ENCODE results near the gene SYPL2. TPM values are rescaled to one million over a fixed set of nuclear protein-coding genes. Genes with fewer than 3 reads are reported as not detected.

The SYPL2 gene
- total RNA-seq, 2 experiments from 2014 or later = not detected

DNA sequence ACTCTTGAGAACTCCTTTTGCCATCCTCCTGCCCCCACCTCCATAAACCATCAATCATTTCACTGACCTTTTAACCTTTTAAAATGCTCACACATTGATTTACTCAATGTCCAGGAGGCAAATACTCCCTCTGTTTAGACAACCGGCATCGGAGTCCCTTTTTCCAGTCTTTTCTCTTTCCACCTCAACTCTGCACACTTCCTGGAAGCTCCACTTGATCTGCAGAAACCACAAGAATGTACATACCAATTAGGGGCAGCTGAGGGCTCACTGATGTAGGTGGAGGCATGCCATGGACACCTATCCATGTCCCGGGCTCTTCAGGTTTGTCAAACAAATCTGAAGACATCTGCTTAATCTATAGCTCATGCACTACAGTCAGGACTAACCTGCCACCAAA is 48.5 kb downstream of the SYPL2 start:
- no peak for DNase-seq
- no peak for ATAC-seq
- ChIA-PET POLR2A (interaction anchor here (1.5 kb wide), 1 partner anchor 18 kb away, joined by 5 read pairs; no protein-coding TSS in a partner anchor), CTCF (interaction anchor here (1.1 to 33.2 kb wide), 4 partner anchors 19 to 470 kb away, joined by 3 to 1507 read pairs (median 242); partner anchors contain the start of genes AHCYL1, ATXN7L2, CYB561D1 and GPR61)
- peaks cover 19% of the 10 kb centered on the region for H3K4me1 Mint-ChIP-seq (ENCODE audit: low read depth)
- no peak overlapping the region for H3K4me3 Mint-ChIP-seq
- H3K9me3 Mint-ChIP-seq (ENCODE audit: insufficient read depth) = no peaks in the 10 kb centered on the region
- H3K27me3 Mint-ChIP-seq (ENCODE audit: low read depth) = peaks cover 11% of the 10 kb centered on the region
- no peak overlapping the region for H3K27ac Mint-ChIP-seq
- no peaks in the 10 kb centered on the region for H3K36me3 Mint-ChIP-seq (ENCODE audit: low read depth)

DNA sequence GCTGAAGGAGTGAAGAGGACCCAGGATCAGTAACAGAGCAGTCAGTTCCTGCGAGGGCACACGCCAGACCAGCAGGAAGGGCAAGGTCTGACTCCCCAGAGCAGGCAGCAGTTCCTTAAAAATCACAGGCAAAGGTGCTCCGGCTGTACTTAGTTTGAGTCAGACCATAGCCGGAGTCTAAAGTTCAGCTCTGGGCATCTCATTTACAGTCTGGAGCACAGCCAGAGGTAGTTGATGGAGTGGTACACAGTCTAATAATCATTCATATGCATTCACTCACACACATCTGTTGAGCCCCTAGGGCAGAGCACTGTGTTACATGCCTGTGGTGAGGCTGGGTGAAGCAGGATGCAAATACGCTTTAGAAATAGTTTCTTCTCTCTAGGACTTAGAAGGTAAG is 50.5 kb downstream of the SYPL2 start:
- Mint-ChIP-seq H3K4me1 (ENCODE audit: low read depth) (peaks cover 6% of the 10 kb centered on the region), H3K27ac (no peak overlapping the region), H3K36me3 (ENCODE audit: low read depth) (no peaks in the 10 kb centered on the region), H3K4me3 (no peak overlapping the region), H3K9me3 (ENCODE audit: insufficient read depth) (no peaks in the 10 kb centered on the region), H3K27me3 (ENCODE audit: low read depth) (peaks cover 7% of the 10 kb centered on the region)
- POLR2A ChIA-PET = no interaction called here
- no peak for ATAC-seq
- DNase-seq = no peak
- CTCF ChIA-PET = interaction anchor here (25.7 to 33.2 kb wide), 2 partner anchors 17 to 23 kb away, joined by 480 to 1507 read pairs; partner anchors contain the start of genes ATXN7L2, CYB561D1 and GPR61

DNA sequence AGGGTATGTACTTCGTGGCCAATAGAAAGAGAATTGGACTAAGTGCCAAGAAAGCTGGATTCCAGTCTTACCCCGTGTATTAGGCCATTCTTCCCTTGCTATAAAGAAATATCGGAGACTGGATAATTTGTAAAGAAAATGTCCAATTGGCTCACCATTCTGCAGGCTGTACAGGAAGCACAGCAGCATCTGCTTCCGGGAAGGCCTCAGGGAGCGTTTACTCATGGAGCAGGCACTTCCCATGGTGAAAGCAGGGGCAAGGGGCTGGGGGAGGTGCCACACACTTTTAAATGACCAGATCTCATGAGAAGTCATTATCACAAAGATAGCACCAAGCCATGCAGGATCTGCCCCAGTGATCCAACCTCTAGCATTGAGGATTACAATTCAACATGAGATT is 51.0 kb downstream of the SYPL2 start:
- Mint-ChIP-seq H3K36me3 (ENCODE audit: low read depth) (no peaks in the 10 kb centered on the region), H3K9me3 (ENCODE audit: insufficient read depth) (no peaks in the 10 kb centered on the region), H3K4me1 (ENCODE audit: low read depth) (peaks cover 6% of the 10 kb centered on the region), H3K27me3 (ENCODE audit: low read depth) (peaks cover 7% of the 10 kb centered on the region), H3K4me3 (no peak overlapping the region), H3K27ac (no peak overlapping the region)
- ATAC-seq (no peak), DNase-seq (no peak)
- ChIA-PET POLR2A (no interaction called here), CTCF (interaction anchor here (1.8 to 33.2 kb wide), 3 partner anchors 8 to 23 kb away, joined by 6 to 1507 read pairs (median 480); partner anchors contain the start of genes AMIGO1, ATXN7L2, CYB561D1 and GPR61)

DNA sequence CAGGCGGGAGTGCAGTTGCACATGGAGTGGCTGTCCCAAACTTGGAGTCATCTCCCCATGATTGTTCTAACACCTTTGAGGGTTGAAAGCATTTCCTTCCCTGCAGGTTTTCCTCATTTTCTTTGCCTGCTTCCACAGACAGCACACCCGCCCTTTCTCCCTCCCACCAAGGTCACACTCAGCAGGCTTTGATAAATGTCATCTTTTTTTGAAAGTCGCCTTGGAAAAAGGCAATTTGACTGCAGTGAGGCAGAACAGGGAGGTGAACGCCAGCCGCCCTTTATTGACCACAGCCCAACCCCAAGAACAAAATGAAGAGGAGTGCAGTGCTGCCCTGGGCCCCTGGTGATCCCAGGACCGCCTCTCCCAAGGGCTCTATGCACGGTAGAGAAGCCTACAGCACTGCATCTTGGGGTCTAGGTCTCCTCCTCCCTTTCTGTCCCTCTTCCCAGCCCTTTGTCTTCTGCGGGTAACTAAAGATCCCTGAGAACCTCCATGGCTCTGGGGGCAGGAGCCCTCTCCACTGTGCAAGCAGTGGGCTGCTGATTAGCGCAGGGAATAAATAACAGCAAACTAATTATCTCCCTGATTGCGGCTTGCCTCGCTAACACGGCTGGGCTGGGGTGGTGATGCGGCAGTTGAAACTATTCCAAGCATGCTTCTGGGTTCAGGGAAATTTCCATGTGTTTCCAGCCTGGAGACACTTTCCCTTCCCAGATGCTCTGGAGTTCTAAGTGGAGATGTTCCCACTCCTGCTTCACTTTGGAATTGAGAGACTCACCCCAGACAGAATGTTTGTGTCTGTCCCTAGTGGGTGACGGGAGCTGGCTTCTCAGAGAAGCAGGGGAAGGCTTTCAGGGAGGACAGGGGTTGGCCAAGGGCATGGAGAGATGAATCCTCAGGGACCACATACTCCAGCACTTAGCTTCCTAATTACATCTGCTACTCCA is 54.9 kb downstream of the SYPL2 start:
- Mint-ChIP-seq H3K9me3 (ENCODE audit: insufficient read depth) (no peaks in the 10 kb centered on the region), H3K4me1 (ENCODE audit: low read depth) (peaks cover 6% of the 10 kb centered on the region), H3K27me3 (ENCODE audit: low read depth) (peaks cover 7% of the 10 kb centered on the region), H3K4me3 (no peak overlapping the region), H3K27ac (no peak overlapping the region), H3K36me3 (ENCODE audit: low read depth) (no peaks in the 10 kb centered on the region)
- DNase-seq (no peak), ATAC-seq (no peak)
- ChIA-PET POLR2A (interaction anchor here (0.5 kb wide), 1 partner anchor 29 kb away, joined by 3 read pairs; no protein-coding TSS in a partner anchor), CTCF (interaction anchor here (1.0 to 33.2 kb wide), 4 partner anchors 10 to 27 kb away, joined by 4 to 1507 read pairs (median 994); partner anchors contain the start of genes AMIGO1, ATXN7L2, CYB561D1 and GPR61)

DNA sequence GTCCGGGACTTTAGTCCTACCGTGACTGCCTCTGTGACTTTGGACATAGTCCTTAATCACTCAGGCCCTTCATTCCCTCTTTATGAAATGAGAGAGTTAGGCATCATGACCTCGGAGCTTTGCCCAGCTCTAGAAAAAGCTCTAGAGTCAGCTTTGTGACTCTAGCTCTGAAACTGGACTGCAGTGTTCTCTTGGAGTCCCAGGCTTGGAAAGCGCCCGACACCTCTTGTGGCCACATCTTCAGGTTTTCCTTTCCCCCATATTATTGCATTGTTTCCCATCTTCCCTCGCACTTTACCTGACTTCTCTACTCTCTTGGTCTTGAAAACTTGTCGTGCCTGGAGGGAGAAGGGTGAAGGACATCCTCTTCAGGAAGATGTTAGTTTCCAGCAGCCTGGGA is 55.7 kb downstream of the SYPL2 start:
- POLR2A ChIA-PET = no interaction called here
- CTCF ChIA-PET = interaction anchor here (1.0 to 26.3 kb wide), 2 partner anchors 10 to 18 kb away, joined by 4 to 1507 read pairs; partner anchors contain the start of genes AMIGO1 and CYB561D1
- no peaks in the 10 kb centered on the region for H3K9me3 Mint-ChIP-seq (ENCODE audit: insufficient read depth)
- H3K4me1 Mint-ChIP-seq (ENCODE audit: low read depth) = peaks cover 6% of the 10 kb centered on the region
- ATAC-seq (no peak), DNase-seq (no peak)
- H3K27ac Mint-ChIP-seq = no peak overlapping the region
- H3K27me3 Mint-ChIP-seq (ENCODE audit: low read depth) = peaks cover 7% of the 10 kb centered on the region
- no peak overlapping the region for H3K4me3 Mint-ChIP-seq
- H3K36me3 Mint-ChIP-seq (ENCODE audit: low read depth) = no peaks in the 10 kb centered on the region

DNA sequence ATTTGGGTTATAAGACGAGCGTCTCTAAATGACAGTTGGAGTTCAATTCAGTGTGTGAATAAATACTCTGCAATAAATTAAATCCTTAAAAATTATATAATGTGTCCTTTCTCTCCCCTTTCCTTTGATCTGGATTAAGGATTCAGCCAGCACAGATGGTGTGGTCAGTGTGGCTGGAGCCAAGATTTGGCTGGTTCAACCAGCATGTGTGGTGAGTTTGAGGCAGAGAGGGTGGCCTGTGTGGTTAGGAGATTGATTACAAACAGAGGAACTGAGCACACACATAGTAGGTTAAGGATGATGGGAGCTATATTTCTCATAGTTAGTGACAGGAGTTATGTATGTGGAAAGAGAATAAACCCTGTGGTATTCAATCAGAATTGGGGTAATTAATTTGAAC is 57.4 kb downstream of the SYPL2 start:
- DNase-seq (no peak), ATAC-seq (no peak)
- no peak overlapping the region for H3K27ac Mint-ChIP-seq
- peaks cover 6% of the 10 kb centered on the region for H3K4me1 Mint-ChIP-seq (ENCODE audit: low read depth)
- H3K4me3 Mint-ChIP-seq = no peak overlapping the region
- peaks cover 7% of the 10 kb centered on the region for H3K27me3 Mint-ChIP-seq (ENCODE audit: low read depth)
- ChIA-PET POLR2A (interaction anchor here (0.7 to 1.0 kb wide), 2 partner anchors 14 to 44 kb away, joined by 3 read pairs; partner anchors contain the start of gene AMIGO1), CTCF (interaction anchor here (2.6 to 26.3 kb wide), 2 partner anchors 9 to 19 kb away, joined by 30 to 1507 read pairs; partner anchors contain the start of genes AMIGO1 and CYB561D1)
- H3K9me3 Mint-ChIP-seq (ENCODE audit: insufficient read depth) = no peaks in the 10 kb centered on the region
- H3K36me3 Mint-ChIP-seq (ENCODE audit: low read depth) = no peaks in the 10 kb centered on the region

DNA sequence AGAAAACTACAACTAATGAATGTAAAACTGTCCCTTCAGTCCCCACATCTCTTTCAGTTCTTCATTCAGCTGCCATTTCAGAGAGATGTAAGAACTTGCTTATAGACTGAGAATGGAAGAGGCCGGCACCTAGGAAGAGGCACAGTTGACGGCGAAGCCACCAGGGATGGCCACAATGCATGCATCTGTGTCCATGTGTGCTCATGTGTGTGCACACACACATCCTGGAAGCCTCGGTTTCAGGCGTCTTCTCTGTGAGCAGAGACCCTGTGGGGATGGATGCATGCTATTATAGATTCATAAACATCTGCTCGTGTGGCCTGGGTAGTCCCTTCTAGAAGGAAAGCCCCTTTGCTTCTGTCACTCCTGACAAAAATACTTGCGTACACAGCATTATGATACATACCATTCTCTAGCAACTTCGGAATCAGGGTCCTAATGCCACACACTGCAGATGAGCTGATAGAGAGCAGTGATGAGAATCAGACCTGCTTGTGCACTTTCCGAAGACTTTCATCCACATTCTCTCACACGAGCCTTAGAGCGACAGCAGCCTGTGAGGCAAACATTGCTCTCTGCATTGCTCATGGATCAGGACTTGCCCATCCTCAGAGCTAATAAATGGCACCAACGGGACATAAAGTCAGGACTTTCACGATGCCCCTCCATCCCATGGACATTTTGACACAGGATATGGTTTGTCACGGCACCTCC is 60.9 kb downstream of the SYPL2 start:
- Mint-ChIP-seq H3K4me1 (ENCODE audit: low read depth) (peaks cover 34% of the 10 kb centered on the region), H3K27me3 (ENCODE audit: low read depth) (peaks cover 2% of the 10 kb centered on the region), H3K9me3 (ENCODE audit: insufficient read depth) (no peaks in the 10 kb centered on the region), H3K4me3 (no peak overlapping the region), H3K27ac (no peak overlapping the region), H3K36me3 (ENCODE audit: low read depth) (no peaks in the 10 kb centered on the region)
- DNase-seq (no peak), ATAC-seq (no peak)
- CTCF ChIA-PET = interaction anchor here (26.3 kb wide), 1 partner anchor 23 kb away, joined by 1507 read pairs; the partner anchor contains the start of genes AMIGO1 and CYB561D1
- POLR2A ChIA-PET = no interaction called here

DNA sequence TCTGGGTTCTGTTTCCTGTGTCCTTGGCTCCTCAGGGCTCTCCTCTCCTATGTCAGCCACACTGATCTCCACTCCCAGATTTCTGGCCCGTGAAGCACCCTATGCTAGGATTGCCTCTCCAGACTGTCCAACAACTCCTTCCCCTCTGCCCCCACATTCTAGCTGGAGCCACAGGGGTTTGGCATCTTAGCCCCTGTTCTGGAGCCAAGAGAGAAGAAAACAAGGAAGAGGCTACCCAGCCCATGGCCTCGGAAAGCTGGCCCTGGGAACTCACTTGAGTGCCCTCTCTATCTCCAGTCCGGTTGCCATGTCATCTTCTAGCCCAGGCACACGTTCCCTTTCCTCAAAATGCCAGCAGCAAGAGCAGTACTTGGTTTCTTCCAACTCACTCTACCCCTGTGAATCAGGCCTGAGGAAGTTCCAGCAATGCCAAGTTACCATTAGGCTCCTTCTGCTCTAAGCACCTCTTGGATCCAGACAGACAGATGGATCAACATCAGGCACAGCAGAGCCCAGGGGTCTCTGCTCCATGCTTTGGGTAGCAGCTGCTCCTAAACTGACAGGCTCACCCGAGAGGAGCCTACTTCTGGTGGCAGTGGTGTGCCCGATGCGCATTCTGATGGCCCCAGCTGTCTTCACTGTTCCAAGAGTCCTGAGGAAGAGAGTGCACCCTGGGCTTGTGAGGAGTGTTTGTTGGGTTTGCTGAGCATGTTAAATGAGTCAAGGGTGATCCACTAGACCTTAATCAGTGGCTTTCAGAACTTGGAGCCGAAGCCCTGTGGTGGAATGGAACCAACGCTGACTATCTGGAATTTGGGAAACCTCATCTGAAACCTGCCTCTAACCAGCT is 61.7 kb downstream of the SYPL2 start:
- Mint-ChIP-seq H3K4me3 (no peak overlapping the region), H3K36me3 (ENCODE audit: low read depth) (no peaks in the 10 kb centered on the region), H3K27ac (no peak overlapping the region), H3K27me3 (ENCODE audit: low read depth) (peaks cover 2% of the 10 kb centered on the region), H3K9me3 (ENCODE audit: insufficient read depth) (no peaks in the 10 kb centered on the region), H3K4me1 (ENCODE audit: low read depth) (peaks cover 41% of the 10 kb centered on the region)
- ChIA-PET CTCF (interaction anchor here (3.0 to 26.3 kb wide), 2 partner anchors 18 to 24 kb away, joined by 17 to 1507 read pairs; partner anchors contain the start of genes AMIGO1 and CYB561D1), POLR2A (interaction anchor here (6.1 kb wide), 1 partner anchor 33 kb away, joined by 66 read pairs; the partner anchor contains the start of gene CYB561D1)
- DNase-seq (no peak), ATAC-seq (no peak)

DNA sequence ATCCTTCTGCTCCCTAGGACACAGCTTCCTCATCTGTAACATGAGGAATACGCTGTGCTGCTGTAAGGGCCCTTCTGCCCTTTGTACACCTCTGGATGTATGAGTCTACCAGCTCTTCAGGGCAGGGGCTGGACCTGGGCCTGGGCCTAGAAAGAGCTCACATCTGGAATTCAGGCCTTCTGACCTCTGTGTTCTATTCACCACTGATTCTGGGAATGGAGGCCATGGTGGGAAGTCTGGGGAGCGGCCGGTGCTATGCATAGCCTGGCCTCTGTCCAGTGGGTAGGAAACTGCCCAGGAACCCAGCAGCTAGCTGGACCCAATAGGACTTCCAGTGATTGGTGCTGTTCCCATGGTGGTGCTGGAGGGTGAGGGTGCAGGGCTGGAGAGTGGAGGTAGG is 62.4 kb downstream of the SYPL2 start:
- Mint-ChIP-seq H3K4me1 (ENCODE audit: low read depth) (peaks cover 41% of the 10 kb centered on the region), H3K27me3 (ENCODE audit: low read depth) (peaks cover 2% of the 10 kb centered on the region), H3K27ac (peak overlapping the region; percentile 55), H3K9me3 (ENCODE audit: insufficient read depth) (no peaks in the 10 kb centered on the region), H3K36me3 (ENCODE audit: low read depth) (no peaks in the 10 kb centered on the region), H3K4me3 (no peak overlapping the region)
- DNase-seq (no peak), ATAC-seq (no peak)
- ChIA-PET POLR2A (interaction anchor here (6.1 kb wide), 1 partner anchor 34 kb away, joined by 66 read pairs; the partner anchor contains the start of gene CYB561D1), CTCF (interaction anchor here (3.0 to 26.3 kb wide), 2 partner anchors 17 to 24 kb away, joined by 17 to 1507 read pairs; partner anchors contain the start of genes AMIGO1 and CYB561D1)

DNA sequence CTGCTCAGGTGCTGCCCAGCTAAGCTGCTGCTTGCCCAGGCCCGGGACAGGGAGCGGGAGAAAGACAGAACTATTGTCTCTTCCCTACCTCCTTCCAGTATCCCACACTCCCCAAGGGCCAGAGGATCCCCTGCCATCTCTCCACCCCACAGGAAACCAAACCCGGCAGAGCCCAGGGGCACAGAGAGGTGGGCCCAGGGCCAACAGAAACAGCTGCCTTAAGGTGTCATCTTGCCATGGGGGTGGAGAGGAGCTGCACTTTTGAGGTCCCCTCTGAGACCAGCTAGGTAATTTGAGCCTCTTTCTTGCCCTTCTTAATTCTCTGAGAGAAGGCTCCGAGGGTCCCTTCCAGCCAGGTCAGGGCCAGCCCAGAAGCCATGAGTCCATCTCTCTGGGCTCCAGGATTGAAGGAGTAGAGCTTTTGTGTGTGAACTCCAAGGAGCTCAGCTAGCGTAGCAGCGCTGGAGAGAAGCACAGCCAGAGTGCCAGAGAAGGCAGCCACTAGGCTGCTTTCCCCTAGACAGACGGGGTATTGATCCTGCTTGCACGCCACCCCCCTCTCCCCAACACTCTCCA is 63.6 kb downstream of the SYPL2 start:
- DNase-seq = no peak
- Mint-ChIP-seq H3K36me3 (ENCODE audit: low read depth) (no peaks in the 10 kb centered on the region), H3K27me3 (ENCODE audit: low read depth) (peaks cover 2% of the 10 kb centered on the region), H3K4me3 (no peak overlapping the region), H3K9me3 (ENCODE audit: insufficient read depth) (no peaks in the 10 kb centered on the region), H3K4me1 (ENCODE audit: low read depth) (peaks cover 36% of the 10 kb centered on the region), H3K27ac (peak overlapping the region; percentile 19)
- POLR2A ChIA-PET = interaction anchor here (0.9 to 6.1 kb wide), 6 partner anchors 18 to 105 kb away, joined by 3 to 66 read pairs (median 14); partner anchors contain the start of genes CYB561D1 and GNAI3
- CTCF ChIA-PET = interaction anchor here (0.6 to 26.3 kb wide), 8 partner anchors 16 to 131 kb away, joined by 3 to 1507 read pairs (median 13); partner anchors contain the start of genes AMIGO1, CYB561D1, PSMA5 and SORT1
- ATAC-seq = no peak

Data from activated CD8-positive, alpha-beta T cell treated with anti-CD3 and anti-CD28 coated beads, Interleukin-2, amount 10 ng/mL, durations not matched to agents 7 days and 5 days (primary cell).